ENCODE data around the gene FOXF2.

FOXF2 gene

DNA sequence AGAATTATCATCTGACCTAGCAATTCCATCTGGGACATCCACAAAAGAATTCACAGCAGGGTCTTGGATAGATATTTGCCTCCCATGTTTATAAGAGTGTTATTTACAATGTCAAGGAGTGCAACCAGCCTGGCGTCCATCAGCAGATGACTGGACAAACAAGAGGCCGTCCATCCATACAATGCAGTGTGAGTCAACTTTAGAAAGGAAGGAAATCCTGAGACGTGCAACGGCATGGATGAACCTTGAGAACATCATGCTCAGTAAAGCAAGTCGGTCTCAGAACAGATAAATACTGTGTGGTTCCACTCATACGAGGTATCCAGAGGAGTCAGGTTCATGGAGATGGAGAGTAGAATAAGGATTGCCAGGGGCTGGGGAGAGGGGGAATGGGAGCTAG lies 46.4 kb downstream of the FOXF2 start:
- TF ChIP-seq, protein P1, sequence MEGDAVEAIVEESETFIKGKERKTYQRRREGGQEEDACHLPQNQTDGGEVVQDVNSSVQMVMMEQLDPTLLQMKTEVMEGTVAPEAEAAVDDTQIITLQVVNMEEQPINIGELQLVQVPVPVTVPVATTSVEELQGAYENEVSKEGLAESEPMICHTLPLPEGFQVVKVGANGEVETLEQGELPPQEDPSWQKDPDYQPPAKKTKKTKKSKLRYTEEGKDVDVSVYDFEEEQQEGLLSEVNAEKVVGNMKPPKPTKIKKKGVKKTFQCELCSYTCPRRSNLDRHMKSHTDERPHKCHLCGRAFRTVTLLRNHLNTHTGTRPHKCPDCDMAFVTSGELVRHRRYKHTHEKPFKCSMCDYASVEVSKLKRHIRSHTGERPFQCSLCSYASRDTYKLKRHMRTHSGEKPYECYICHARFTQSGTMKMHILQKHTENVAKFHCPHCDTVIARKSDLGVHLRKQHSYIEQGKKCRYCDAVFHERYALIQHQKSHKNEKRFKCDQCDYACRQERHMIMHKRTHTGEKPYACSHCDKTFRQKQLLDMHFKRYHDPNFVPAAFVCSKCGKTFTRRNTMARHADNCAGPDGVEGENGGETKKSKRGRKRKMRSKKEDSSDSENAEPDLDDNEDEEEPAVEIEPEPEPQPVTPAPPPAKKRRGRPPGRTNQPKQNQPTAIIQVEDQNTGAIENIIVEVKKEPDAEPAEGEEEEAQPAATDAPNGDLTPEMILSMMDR (conservative IDR thresholded peaks at IDR 0.05; ENCODE audit: low read length): no peak
- TF ChIP-seq EZH2phosphoT487 (IDR thresholded peaks at IDR 0.05; ENCODE audit: borderline replicate concordance): no peak
- Histone ChIP-seq H3F3A (ENCODE audit: low read depth) (no peaks in the 10 kb centered on the region), H2AFZ (ENCODE audit: low read length) (no peak overlapping the region), H3K9me3 (ENCODE audit: insufficient read depth, low read depth, low read length) (no peaks in the 10 kb centered on the region), H3K36me3 (ENCODE audit: insufficient read depth, low read length) (no peaks in the 10 kb centered on the region), H3K79me2 (ENCODE audit: insufficient read depth, low read length) (no peaks in the 10 kb centered on the region), H3K4me2 (ENCODE audit: low read depth, low read length, poor library complexity, severe bottlenecking) (no peak overlapping the region), H3K4me1 (ENCODE audit: insufficient read depth, low read length, poor library complexity, severe bottlenecking) (peaks cover 3% of the 10 kb centered on the region), H3K9me2 (replicated peaks; ENCODE audit: low read depth, low read length) (no peaks in the 10 kb centered on the region), H3K27me3 (ENCODE audit: insufficient read depth, low read length, poor library complexity, severe bottlenecking) (no peaks in the 10 kb centered on the region), H4K20me1 (ENCODE audit: insufficient read depth, low read length, poor library complexity, severe bottlenecking) (no peaks in the 10 kb centered on the region), H3K9ac (ENCODE audit: low read depth, low read length, poor library complexity, severe bottlenecking) (no peak overlapping the region), H3K4me3 (ENCODE audit: low read length, poor library complexity, severe bottlenecking) (no peak overlapping the region)

DNA sequence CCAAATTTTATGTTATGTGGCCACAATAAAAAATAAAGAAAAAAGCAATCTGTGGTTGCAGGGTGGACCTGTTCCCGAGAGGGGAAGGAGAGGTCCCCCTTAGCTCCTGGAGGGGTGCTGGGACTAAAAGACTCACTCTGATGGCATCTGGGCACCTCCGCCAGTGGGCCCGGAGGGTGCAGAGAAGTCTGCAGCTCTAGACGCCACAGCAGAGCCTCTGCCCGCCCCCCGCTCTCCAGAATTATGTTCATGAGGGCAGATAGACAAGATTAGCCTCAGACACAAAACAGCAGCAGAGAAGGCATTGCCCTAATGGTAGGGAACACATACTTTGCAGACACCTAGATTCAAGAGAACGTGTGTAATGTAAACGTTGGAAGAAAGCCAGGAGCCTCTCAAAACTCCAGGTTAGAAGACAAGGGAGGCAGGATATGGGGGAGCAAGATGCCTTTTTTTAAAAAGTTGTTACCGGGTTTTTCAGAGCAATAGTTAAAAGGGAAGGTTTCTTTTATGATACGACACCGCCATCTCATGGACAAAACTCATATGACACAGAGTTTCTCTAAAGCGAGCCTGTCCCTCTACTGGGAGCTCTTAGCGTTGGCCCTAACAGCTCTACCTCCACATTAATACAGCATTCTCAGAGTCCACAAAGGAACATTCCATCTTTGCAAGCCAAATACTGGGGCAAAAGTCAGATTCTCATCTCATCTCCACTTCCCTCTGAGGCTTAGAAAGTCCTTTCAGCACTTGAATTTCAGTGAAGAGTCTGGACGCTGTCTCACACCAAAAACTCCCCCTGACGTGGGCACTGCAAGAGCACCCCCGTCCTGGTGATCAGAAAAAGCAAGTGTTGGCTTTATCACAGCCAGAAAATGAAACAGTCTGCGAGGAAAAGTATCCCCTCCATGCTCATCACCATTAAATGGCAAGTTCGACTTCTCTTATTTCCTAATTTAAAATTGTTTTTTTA lies 47.2 kb downstream of the FOXF2 start:
- no peak for TF ChIP-seq EZH2phosphoT487 (IDR thresholded peaks at IDR 0.05; ENCODE audit: borderline replicate concordance)
- TF ChIP-seq, protein P1 (conservative IDR thresholded peaks at IDR 0.05; ENCODE audit: low read length): peak; percentile 92
- Histone ChIP-seq H3K9ac (ENCODE audit: low read depth, low read length, poor library complexity, severe bottlenecking) (no peak overlapping the region), H3K4me2 (ENCODE audit: low read depth, low read length, poor library complexity, severe bottlenecking) (peak overlapping the region; percentile 56), H3K4me1 (ENCODE audit: insufficient read depth, low read length, poor library complexity, severe bottlenecking) (peaks cover 3% of the 10 kb centered on the region), H4K20me1 (ENCODE audit: insufficient read depth, low read length, poor library complexity, severe bottlenecking) (no peaks in the 10 kb centered on the region), H3K27me3 (ENCODE audit: insufficient read depth, low read length, poor library complexity, severe bottlenecking) (no peaks in the 10 kb centered on the region), H3K9me3 (ENCODE audit: insufficient read depth, low read depth, low read length) (no peaks in the 10 kb centered on the region), H3K4me3 (ENCODE audit: low read length, poor library complexity, severe bottlenecking) (peak overlapping the region; percentile 41), H2AFZ (ENCODE audit: low read length) (peak overlapping the region; percentile 54; the same call in 1 of the 2 replicates), H3K79me2 (ENCODE audit: insufficient read depth, low read length) (no peaks in the 10 kb centered on the region), H3F3A (ENCODE audit: low read depth) (no peaks in the 10 kb centered on the region), H3K9me2 (replicated peaks; ENCODE audit: low read depth, low read length) (no peaks in the 10 kb centered on the region), H3K36me3 (ENCODE audit: insufficient read depth, low read length) (no peaks in the 10 kb centered on the region)

DNA sequence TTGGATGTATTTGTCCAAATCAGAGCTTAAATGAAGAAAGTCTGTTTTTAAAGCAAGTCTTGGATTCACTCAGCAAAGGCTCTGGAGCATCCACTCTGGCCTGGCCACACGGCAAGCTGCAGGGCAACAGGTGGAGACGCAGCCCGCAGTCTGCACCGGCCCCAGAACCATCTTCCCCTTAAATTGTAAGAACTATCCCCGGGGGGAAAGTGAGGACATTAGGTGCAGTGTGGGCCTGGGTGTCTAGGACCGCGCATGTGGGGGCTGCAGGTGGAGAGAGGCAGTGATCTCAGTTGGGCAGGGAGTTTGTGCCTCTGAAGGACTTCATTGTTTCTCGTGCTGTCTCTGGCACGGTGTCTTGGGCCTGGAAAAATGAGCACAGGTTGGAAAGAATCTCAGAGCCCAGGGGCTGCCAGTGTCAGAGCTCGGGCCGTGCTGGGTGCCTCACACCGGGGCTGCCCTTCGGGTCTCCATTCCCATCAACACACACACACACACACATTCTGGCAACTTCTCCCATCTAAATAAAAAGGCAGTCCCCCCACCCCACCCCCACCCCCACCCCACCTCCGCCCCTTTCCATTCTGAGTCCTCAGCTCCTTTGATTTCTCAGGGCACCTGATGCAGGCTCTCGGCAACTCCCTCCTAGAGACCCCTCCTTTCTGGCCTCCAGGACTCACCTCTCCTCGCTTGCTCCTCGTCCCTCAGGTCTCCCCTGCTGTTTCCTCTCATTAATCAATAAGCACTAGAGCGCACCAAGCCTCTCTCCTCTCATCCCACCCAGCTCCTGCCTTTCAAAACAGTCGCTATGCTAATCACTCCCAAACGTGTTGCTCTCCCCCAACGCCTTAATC lies 48.4 kb downstream of the FOXF2 start:
- Histone ChIP-seq H3K9me3 (ENCODE audit: insufficient read depth, low read depth, low read length) (no peaks in the 10 kb centered on the region), H3K36me3 (ENCODE audit: insufficient read depth, low read length) (no peaks in the 10 kb centered on the region), H3F3A (ENCODE audit: low read depth) (no peaks in the 10 kb centered on the region), H3K79me2 (ENCODE audit: insufficient read depth, low read length) (no peaks in the 10 kb centered on the region), H3K4me3 (ENCODE audit: low read length, poor library complexity, severe bottlenecking) (no peak overlapping the region), H3K4me2 (ENCODE audit: low read depth, low read length, poor library complexity, severe bottlenecking) (no peak overlapping the region), H3K9me2 (replicated peaks; ENCODE audit: low read depth, low read length) (no peaks in the 10 kb centered on the region), H2AFZ (ENCODE audit: low read length) (no peak overlapping the region), H3K27me3 (ENCODE audit: insufficient read depth, low read length, poor library complexity, severe bottlenecking) (no peaks in the 10 kb centered on the region), H3K4me1 (ENCODE audit: insufficient read depth, low read length, poor library complexity, severe bottlenecking) (peaks cover 3% of the 10 kb centered on the region), H4K20me1 (ENCODE audit: insufficient read depth, low read length, poor library complexity, severe bottlenecking) (no peaks in the 10 kb centered on the region), H3K9ac (ENCODE audit: low read depth, low read length, poor library complexity, severe bottlenecking) (no peak overlapping the region)
- TF ChIP-seq, protein P1 (conservative IDR thresholded peaks at IDR 0.05; ENCODE audit: low read length): no peak
- no peak for TF ChIP-seq EZH2phosphoT487 (IDR thresholded peaks at IDR 0.05; ENCODE audit: borderline replicate concordance)
